IMR-90 (cell line): ENCODE data around the gene CYB5D1. TPM values are rescaled to one million over a fixed set of nuclear protein-coding genes. Genes with fewer than 3 reads are reported as not detected.
A peak's percentile ranks its signal among the peaks of the same experiment; 100 is the strongest.

ENCODE experiments used
- ATAC-seq: fragments of 200-7000 bp; cut with Tn5 transposase; 2 replicates; pipeline ENCODE4 v1.9.1; 2020; ENCODE audit warnings: low read depth, mild to moderate bottlenecking, moderate library complexity
- BruUV-seq: library from RNA; stranded (reverse); fragments of 400-500 nt; replicated peaks from 2 replicates; lab custom pipeline; 2021; lab: Mats Ljungman, UMichigan
- CTCF ChIA-PET: fragments of 300-600 bp; formaldehyde crosslinking; extraction: SDS; loops from one replicate; lab custom pipeline; 2021; ENCODE audit warnings: antibody characterized with exemption; lab: Yijun Ruan, JAX
- POLR2A ChIA-PET: fragments of 300-600 bp; sonication (Branson Sonifier 250); formaldehyde crosslinking; loops from one replicate; lab custom pipeline; 2022; ENCODE audit warnings: antibody characterized with exemption; ENCODE audit not compliant: unreplicated experiment; lab: Charles Lee
- DNase-seq: peaks from one replicate; pipeline ENCODE4 v3.0.0; 2013
- H2AFZ ChIP-seq: replicated peaks from 2 replicates; pipeline ENCODE3; 2013; ENCODE audit warnings: low read length, mild to moderate bottlenecking; ENCODE audit not compliant: poor library complexity
- H2AK5ac ChIP-seq: 2 replicates; pipeline ENCODE4 v1.6.1; 2013; ENCODE audit warnings: low read depth, low read length, inconsistent platforms
- H2AK9ac ChIP-seq: replicated peaks from 2 replicates; pipeline ENCODE3; 2013; ENCODE audit warnings: mild to moderate bottlenecking, low read depth, low read length, moderate library complexity; ENCODE audit not compliant: poor library complexity
- H2BK120ac ChIP-seq: 2 replicates; pipeline ENCODE4 v1.6.1; 2013; ENCODE audit warnings: low read depth, low read length, inconsistent platforms
- H2BK15ac ChIP-seq: 3 replicates; pipeline ENCODE4 v1.6.1; 2013; ENCODE audit warnings: low read depth, low read length, inconsistent platforms
- H2BK20ac ChIP-seq: 2 replicates; pipeline ENCODE4 v1.6.1; 2013; ENCODE audit warnings: low read depth, mild to moderate bottlenecking, inconsistent platforms, low read length, moderate library complexity
- H2BK5ac ChIP-seq: 2 replicates; pipeline ENCODE4 v1.6.1; 2013; ENCODE audit warnings: mild to moderate bottlenecking, low read depth, low read length, inconsistent platforms; ENCODE audit not compliant: poor library complexity, severe bottlenecking
- H3K14ac ChIP-seq: replicated peaks from 2 replicates; pipeline ENCODE4 v1.6.1; 2013; ENCODE audit warnings: low read depth, low read length, inconsistent platforms
- H3K18ac ChIP-seq: 2 replicates; pipeline ENCODE4 v1.6.1; 2013; ENCODE audit warnings: low read depth, low read length, control low read depth
- H3K23ac ChIP-seq: 2 replicates; pipeline ENCODE4 v1.6.1; 2013; ENCODE audit warnings: low read depth, low read length, inconsistent platforms
- H3K27ac ChIP-seq: 2 replicates; pipeline ENCODE4 v1.5.1; 2013; ENCODE audit warnings: mild to moderate bottlenecking, control low read depth, low read length; ENCODE audit not compliant: insufficient read depth
- H3K27me3 ChIP-seq: 2 replicates; pipeline ENCODE4 v1.6.1; 2013; ENCODE audit warnings: low read length; ENCODE audit not compliant: control insufficient read depth, insufficient read depth
- H3K36me3 ChIP-seq: 2 replicates; pipeline ENCODE4 v1.6.1; 2013; ENCODE audit warnings: low read length, mixed read lengths; ENCODE audit not compliant: control insufficient read depth, insufficient read depth
- H3K4ac ChIP-seq: 2 replicates; pipeline ENCODE4 v1.6.1; 2013; ENCODE audit warnings: low read depth, low read length, inconsistent platforms
- H3K4me1 ChIP-seq: 2 replicates; pipeline ENCODE4 v1.6.1; 2013; ENCODE audit warnings: low read length, mixed read lengths; ENCODE audit not compliant: control insufficient read depth, insufficient read depth
- H3K4me2 ChIP-seq: 2 replicates; pipeline ENCODE4 v1.6.1; 2013; ENCODE audit warnings: low read depth, mild to moderate bottlenecking, control low read depth, low read length, moderate library complexity
- H3K4me3 ChIP-seq: 2 replicates; pipeline ENCODE4 v1.5.1; 2013; ENCODE audit warnings: low read depth, mild to moderate bottlenecking, control low read depth, low read length, moderate library complexity; ENCODE audit not compliant: insufficient read depth
- H3K56ac ChIP-seq: 2 replicates; pipeline ENCODE4 v1.6.1; 2013; ENCODE audit warnings: low read length, inconsistent platforms; ENCODE audit not compliant: insufficient read depth; ENCODE audit errors: extremely low read depth
- H3K79me1 ChIP-seq, 2 experiments: 2 replicates each; pipeline ENCODE4 v1.6.1; 2013; ENCODE audit warnings: low read length in 2 of 2, inconsistent platforms in 1 of 2, low read depth in 1 of 2
- H3K9ac ChIP-seq: 2 replicates; pipeline ENCODE4 v1.6.1; 2013; ENCODE audit warnings: low read depth, low read length, control low read depth
- H3K9me1 ChIP-seq: 2 replicates; pipeline ENCODE4 v1.6.1; 2013; ENCODE audit warnings: low read length, inconsistent platforms; ENCODE audit not compliant: insufficient read depth
- H3K9me3 ChIP-seq: 2 replicates; pipeline ENCODE4 v1.6.1; 2013; ENCODE audit warnings: low read length; ENCODE audit not compliant: control insufficient read depth, insufficient read depth
- H4K20me1 ChIP-seq: 2 replicates; pipeline ENCODE4 v1.6.1; 2013; ENCODE audit warnings: low read length, inconsistent platforms; ENCODE audit not compliant: insufficient read depth
- H4K5ac ChIP-seq: 2 replicates; pipeline ENCODE4 v1.6.1; 2013; ENCODE audit warnings: mild to moderate bottlenecking, low read depth, low read length, control low read depth
- H4K8ac ChIP-seq, 2 experiments: 2 replicates each; pipeline ENCODE4 v1.6.1; 2013; ENCODE audit warnings: low read depth in 2 of 2, low read length in 2 of 2, control low read depth in 1 of 2, inconsistent platforms in 1 of 2
- H4K91ac ChIP-seq: 2 replicates; pipeline ENCODE4 v1.6.1; 2013; ENCODE audit warnings: low read depth, low read length, inconsistent platforms; ENCODE audit not compliant: insufficient read depth
- BHLHE40 ChIP-seq: fragments of 150-350 bp; IDR thresholded peaks from 2 replicates; pipeline ENCODE4 v1.6.1; 2016; ENCODE audit warnings: mild to moderate bottlenecking, low read depth, low read length
- CEBPB ChIP-seq: IDR thresholded peaks from 2 replicates; pipeline ENCODE4 v1.6.1; 2012; ENCODE audit warnings: low read depth, low read length, improper control_type of control experiment
- CHD1 ChIP-seq: IDR thresholded peaks from 2 replicates; pipeline ENCODE4 v1.6.1; 2012; ENCODE audit warnings: low read depth, low read length, improper control_type of control experiment
- FOS ChIP-seq: fragments of 150-350 bp; IDR thresholded peaks from 2 replicates; pipeline ENCODE4 v1.6.1; 2016; ENCODE audit warnings: low read depth, low read length
- MAFK ChIP-seq: IDR thresholded peaks from 2 replicates; pipeline ENCODE4 v1.6.1; 2012; ENCODE audit warnings: low read depth, low read length, improper control_type of control experiment
- MXI1 ChIP-seq: IDR thresholded peaks from 2 replicates; pipeline ENCODE4 v1.6.1; 2012; ENCODE audit warnings: low read depth, mild to moderate bottlenecking, low read length, moderate library complexity, borderline replicate concordance
- NFE2L2 ChIP-seq: fragments of 150-350 bp; IDR thresholded peaks from 2 replicates; pipeline ENCODE4 v1.6.1; 2016; ENCODE audit warnings: low read depth, mild to moderate bottlenecking, low read length
- POLR2A ChIP-seq: IDR thresholded peaks from 2 replicates; pipeline ENCODE4 v1.6.1; 2012; ENCODE audit warnings: mild to moderate bottlenecking, low read depth, low read length
- RCOR1 ChIP-seq: IDR thresholded peaks from 2 replicates; pipeline ENCODE4 v1.6.1; 2012; ENCODE audit warnings: mild to moderate bottlenecking, low read length, improper control_type of control experiment; ENCODE audit not compliant: insufficient replicate concordance
- WGBS, 2 experiments: methylation state at CpG; one replicate each; pipeline versions ENCODE4 v1.1.5 to v1.1.7; 2013; ENCODE audit warnings: missing lambda C conversion rate in 2 of 2; ENCODE audit not compliant: insufficient read length in 1 of 2; ENCODE audit errors: extremely low coverage in 2 of 2; 5-methylcytosine and 5-hydroxymethylcytosine counted together
- dilution Hi-C: fragments of 300-500 bp; cut with HindIII; formaldehyde crosslinking; loops from one replicate; pipeline ENCODE4 v1.14.3; 2018; ENCODE audit warnings: low sequenced_read_pairs; ENCODE audit not compliant: unreplicated experiment
- in situ Hi-C: fragments of 300-500 bp; cut with MboI; formaldehyde crosslinking; loops from 3 replicates; pipeline ENCODE4 v1.14.3; 2019; ENCODE audit warnings: low sequenced_read_pairs, inconsistent platforms, mixed read lengths
- intact Hi-C: fragments of 100-400 bp; cut with micrococcal nuclease; formaldehyde crosslinking; loops from 2 replicates; pipeline ENCODE4 v1.10.0; 2022
- polyA plus RNA-seq, 3 experiments: library from polyadenylated mRNA; depleted of rRNA; stranded (reverse); fragments of >200 nt; gene quantifications; 2 replicates each; pipeline ENCODE4 v1.2.3, GENCODE V29; 2012; ENCODE audit warnings: low replicate concordance in 1 of 3
- total RNA-seq: library from RNA; depleted of rRNA; stranded (reverse); fragments of >200 nt; gene quantifications from 2 replicates; pipeline ENCODE4 v1.2.3, GENCODE V29; 2012
- TF ChIP-seq, protein P1 (sequence below): fragments of 150-350 bp; IDR thresholded peaks from 2 replicates; pipeline ENCODE4 v1.6.1; 2016; ENCODE audit warnings: low read depth, mild to moderate bottlenecking, low read length, moderate library complexity, borderline replicate concordance
- TF ChIP-seq, protein P2 (sequence below): fragments of 150-350 bp; IDR thresholded peaks from 2 replicates; pipeline ENCODE4 v1.6.1; 2017; ENCODE audit warnings: mild to moderate bottlenecking, antibody characterized with exemption, low read length, low read depth

CYB5D1 gene
- total and polyA plus RNA-seq, 2 of the 4 experiments (the other 2 are of a cell fraction): 8.8 to 10.8 TPM

DNA sequence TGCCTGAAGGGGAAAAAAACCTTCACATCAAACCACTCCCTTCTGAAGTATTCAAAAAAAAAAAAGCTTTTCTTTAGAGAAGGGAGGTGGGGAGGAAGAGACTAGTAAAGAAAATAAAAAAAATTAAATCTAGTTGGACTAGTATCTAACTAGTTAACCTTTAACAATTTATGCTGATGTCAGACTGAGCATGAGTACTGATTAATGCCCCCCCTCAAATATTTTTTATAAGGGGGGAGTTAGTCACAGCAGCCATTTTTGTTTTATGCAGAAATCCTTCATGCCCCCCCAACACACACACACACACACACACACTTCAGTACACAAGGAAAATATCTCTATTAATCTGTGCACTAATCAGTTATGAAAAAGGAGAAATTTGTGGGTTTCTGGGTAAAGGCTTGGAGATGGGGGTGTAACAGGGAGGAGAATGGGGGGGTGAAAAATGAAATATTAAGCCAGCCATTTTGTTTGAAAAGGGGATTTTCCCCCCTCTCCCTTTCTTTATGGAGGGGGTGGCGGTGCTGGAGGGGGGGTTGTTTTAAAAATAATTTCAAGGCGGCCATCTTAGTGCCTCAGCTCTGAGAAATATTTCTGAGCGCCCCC is 26.1 kb downstream of the CYB5D1 start (continued):
- no peak for TF ChIP-seq RCOR1

DNA sequence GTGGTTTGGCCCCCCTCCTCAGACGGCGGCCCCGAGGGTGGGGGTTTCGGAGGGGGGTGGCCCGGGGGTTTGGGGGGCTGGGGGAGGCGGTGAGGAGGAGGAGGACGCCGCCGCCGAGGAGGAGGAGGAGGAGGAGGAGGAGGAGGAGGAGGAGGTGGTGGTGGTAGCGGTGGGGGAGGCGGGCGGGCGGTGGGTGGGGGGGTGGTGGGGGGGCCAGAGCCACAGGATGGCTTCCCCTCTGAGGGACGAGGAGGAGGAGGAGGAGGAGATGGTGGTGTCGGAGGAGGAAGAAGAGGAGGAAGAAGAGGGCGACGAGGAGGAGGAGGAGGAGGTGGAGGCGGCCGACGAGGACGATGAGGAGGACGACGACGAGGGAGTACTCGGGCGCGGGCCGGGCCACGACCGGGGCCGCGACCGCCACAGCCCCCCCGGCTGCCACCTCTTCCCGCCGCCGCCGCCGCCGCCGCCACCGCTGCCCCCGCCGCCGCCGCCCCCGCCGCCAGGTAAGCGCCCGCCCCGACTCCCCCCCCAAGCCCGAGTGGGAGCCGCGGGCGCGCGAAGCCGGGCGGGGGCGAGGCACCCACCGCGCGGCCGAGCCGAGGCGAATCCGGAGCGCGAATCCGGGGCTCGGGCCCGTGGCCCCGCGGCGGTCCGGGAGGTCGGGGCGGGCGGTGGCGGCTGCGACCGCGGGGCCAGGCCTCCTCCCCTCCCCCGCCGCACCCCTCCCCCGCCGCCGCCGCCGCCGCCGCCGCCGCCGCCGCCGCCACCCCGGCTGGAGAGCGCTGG is 27.0 kb downstream of the CYB5D1 start:
- BruUV-seq: no TSS peak
- dilution Hi-C loops: no loop called here
- peak overlapping the region; percentile 98 for H2BK5ac ChIP-seq
- POLR2A ChIA-PET: interaction anchor here (0.7 kb wide), 1 partner anchor 288 kb away, joined by 3 read pairs; no protein-coding TSS in a partner anchor
- peak; percentile 6; the same call in 1 of the 2 replicates for ATAC-seq
- H3K56ac ChIP-seq: 0 out of 2 replicates have a peak overlapping the region, but pooled peaks have one; percentile 68
- H3K4ac ChIP-seq: peak overlapping the region; percentile 98
- WGBS, 2 experiments: 0% methylated on average over 10 of the region's 100 CpGs; no CpG with 5 or more reads in 1 of the 2 experiments
- CTCF ChIA-PET: interaction anchor here (0.6 kb wide), 1 partner anchor 21 kb away, joined by 3 read pairs; no protein-coding TSS in a partner anchor
- intact Hi-C loops: no loop called here
- peak overlapping the region; percentile 98 for H3K4me3 ChIP-seq
- H2AK5ac ChIP-seq: peak overlapping the region; percentile 99
- DNase-seq: no peak
- H3K14ac ChIP-seq: peak overlapping the region; percentile 97
- peak overlapping the region; percentile 97 for H2AK9ac ChIP-seq
- peak overlapping the region; percentile 85 for H2AFZ ChIP-seq
- no peaks in the 10 kb centered on the region for H3K27me3 ChIP-seq
- H2BK120ac ChIP-seq: peak overlapping the region; percentile 79
- H3K9me3 ChIP-seq: no peaks in the 10 kb centered on the region
- H2BK15ac ChIP-seq: no peak overlapping the region; the same call in 2 of the 3 replicates
- H3K23ac ChIP-seq: no peak overlapping the region; the same call in 1 of the 2 replicates
- peaks cover 14% of the 10 kb centered on the region for H4K20me1 ChIP-seq
- H3K9me1 ChIP-seq: peaks cover 9% of the 10 kb centered on the region
- H3K79me1 ChIP-seq: peaks cover 9 to 55% of the 10 kb centered on the region in 2 experiments
- peak overlapping the region; percentile 100 for H3K27ac ChIP-seq
- in situ Hi-C loops: no loop called here
- H4K5ac ChIP-seq: peak overlapping the region; percentile 92
- H3K4me2 ChIP-seq: no peak overlapping the region
- peaks cover 14% of the 10 kb centered on the region for H3K36me3 ChIP-seq
- H3K9ac ChIP-seq: peak overlapping the region; percentile 99
- peak overlapping the region; percentile 96 for H4K91ac ChIP-seq
- H4K8ac ChIP-seq: peak overlapping the region; percentile 85 to 89
- H2BK20ac ChIP-seq: no peak overlapping the region
- H3K4me1 ChIP-seq: peaks cover 25% of the 10 kb centered on the region
- H3K18ac ChIP-seq: peak overlapping the region; percentile 97
- TF ChIP-seq FOS (no peak), NFE2L2 (no peak), CHD1 (no peak), RCOR1 (no peak), BHLHE40 (no peak), CEBPB (no peak), MXI1 (no peak), POLR2A (no peak), MAFK (no peak)
- TF ChIP-seq, protein P1, sequence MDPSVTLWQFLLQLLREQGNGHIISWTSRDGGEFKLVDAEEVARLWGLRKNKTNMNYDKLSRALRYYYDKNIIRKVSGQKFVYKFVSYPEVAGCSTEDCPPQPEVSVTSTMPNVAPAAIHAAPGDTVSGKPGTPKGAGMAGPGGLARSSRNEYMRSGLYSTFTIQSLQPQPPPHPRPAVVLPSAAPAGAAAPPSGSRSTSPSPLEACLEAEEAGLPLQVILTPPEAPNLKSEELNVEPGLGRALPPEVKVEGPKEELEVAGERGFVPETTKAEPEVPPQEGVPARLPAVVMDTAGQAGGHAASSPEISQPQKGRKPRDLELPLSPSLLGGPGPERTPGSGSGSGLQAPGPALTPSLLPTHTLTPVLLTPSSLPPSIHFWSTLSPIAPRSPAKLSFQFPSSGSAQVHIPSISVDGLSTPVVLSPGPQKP: no peak
- TF ChIP-seq, protein P2, sequence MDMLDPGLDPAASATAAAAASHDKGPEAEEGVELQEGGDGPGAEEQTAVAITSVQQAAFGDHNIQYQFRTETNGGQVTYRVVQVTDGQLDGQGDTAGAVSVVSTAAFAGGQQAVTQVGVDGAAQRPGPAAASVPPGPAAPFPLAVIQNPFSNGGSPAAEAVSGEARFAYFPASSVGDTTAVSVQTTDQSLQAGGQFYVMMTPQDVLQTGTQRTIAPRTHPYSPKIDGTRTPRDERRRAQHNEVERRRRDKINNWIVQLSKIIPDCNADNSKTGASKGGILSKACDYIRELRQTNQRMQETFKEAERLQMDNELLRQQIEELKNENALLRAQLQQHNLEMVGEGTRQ: no peak
